ENCODE measurements around the gene CPED1. TPM values are rescaled to one million over a fixed set of nuclear protein-coding genes. Genes with fewer than 3 reads are reported as not detected.
"Not testable (repeated sequence)": the region's sequence is repeated elsewhere in the genome, so short reads cannot be mapped to it uniquely, and the experiment has no call there.

Gene CPED1
- total and polyA plus RNA-seq, 2 donors (not counting 1 experiment from before 2014, with no cell fraction given) = 70.2 to 196 TPM

- not testable (repeated sequence) for H3K36me3 ChIP-seq (ENCODE audit: control insufficient read depth, insufficient read depth, low read length); H3K4me3 ChIP-seq (replicated peaks in 1 of 4; ENCODE audit: control extremely low read depth in 1 of 4, insufficient read depth in 1 of 4, low read depth in 3 of 4, low read length in 4 of 4); H4K20me1 ChIP-seq (ENCODE audit: control insufficient read depth, extremely low read depth, insufficient read depth, low read length); H3K27me3 ChIP-seq (ENCODE audit: control insufficient read depth, insufficient read depth, low read length); H3K27ac ChIP-seq (ENCODE audit: insufficient read depth, low read length); H3K4me1 ChIP-seq (ENCODE audit: control insufficient read depth, extremely low read depth, insufficient read depth, low read length); H3K9me3 ChIP-seq (ENCODE audit: control insufficient read depth, insufficient read depth, low read depth, low read length); H3K4me2 ChIP-seq (ENCODE audit: extremely low read depth, insufficient read depth, low read length); H2AFZ ChIP-seq (ENCODE audit: low read length); H3K9ac ChIP-seq (ENCODE audit: insufficient read depth, low read length); DNase-seq (ENCODE audit: low read depth in 2 of 2)
- H3K79me2 ChIP-seq (ENCODE audit: control insufficient read depth, insufficient read depth, low read length) = peaks cover 19% of the 10 kb centered on the region
These were observed 48.8 kb downstream of the CPED1 start for GRCh38 chr7:121037329-121037728.

- peaks cover 2% of the 10 kb centered on the region for H3K4me1 ChIP-seq (ENCODE audit: control insufficient read depth, extremely low read depth, insufficient read depth, low read length)
- H3K4me3 ChIP-seq (replicated peaks in 1 of 4; ENCODE audit: control extremely low read depth in 1 of 4, insufficient read depth in 1 of 4, low read depth in 3 of 4, low read length in 4 of 4) = no peak overlapping the region
- DNase-seq (ENCODE audit: low read depth in 2 of 2) = no peak
- no peak overlapping the region for H2AFZ ChIP-seq (ENCODE audit: low read length)
- no peak overlapping the region for H3K9ac ChIP-seq (ENCODE audit: insufficient read depth, low read length)
- no peaks in the 10 kb centered on the region for H3K9me3 ChIP-seq (ENCODE audit: control insufficient read depth, insufficient read depth, low read depth, low read length)
- no peaks in the 10 kb centered on the region for H4K20me1 ChIP-seq (ENCODE audit: control insufficient read depth, extremely low read depth, insufficient read depth, low read length)
- H3K4me2 ChIP-seq (ENCODE audit: extremely low read depth, insufficient read depth, low read length) = no peak overlapping the region
- H3K27ac ChIP-seq (ENCODE audit: insufficient read depth, low read length) = no peak overlapping the region
- peaks cover 19% of the 10 kb centered on the region for H3K79me2 ChIP-seq (ENCODE audit: control insufficient read depth, insufficient read depth, low read length)
- H3K27me3 ChIP-seq (ENCODE audit: control insufficient read depth, insufficient read depth, low read length) = no peaks in the 10 kb centered on the region
- TF ChIP-seq EZH2 (IDR thresholded peaks at IDR 0.05; ENCODE audit: low read length, missing control alignments) (no peak), CTCF (conservative IDR thresholded peaks at IDR 0.05 in 1 of 2, IDR thresholded peaks at IDR 0.05 in 1 of 2; ENCODE audit: low read depth in 1 of 2, low read length in 2 of 2) (no peak)
- no peaks in the 10 kb centered on the region for H3K36me3 ChIP-seq (ENCODE audit: control insufficient read depth, insufficient read depth, low read length)
These were observed 49.6 kb downstream of the CPED1 start for GRCh38 chr7:121037957-121038716.

- Histone ChIP-seq H3K9ac (ENCODE audit: insufficient read depth, low read length) (no peak overlapping the region), H3K27ac (ENCODE audit: insufficient read depth, low read length) (no peak overlapping the region), H3K4me2 (ENCODE audit: extremely low read depth, insufficient read depth, low read length) (no peak overlapping the region), H3K9me3 (ENCODE audit: control insufficient read depth, insufficient read depth, low read depth, low read length) (no peaks in the 10 kb centered on the region), H3K4me3 (replicated peaks in 1 of 4; ENCODE audit: control extremely low read depth in 1 of 4, insufficient read depth in 1 of 4, low read depth in 3 of 4, low read length in 4 of 4) (no peak overlapping the region), H4K20me1 (ENCODE audit: control insufficient read depth, extremely low read depth, insufficient read depth, low read length) (no peaks in the 10 kb centered on the region), H3K27me3 (ENCODE audit: control insufficient read depth, insufficient read depth, low read length) (no peaks in the 10 kb centered on the region), H3K79me2 (ENCODE audit: control insufficient read depth, insufficient read depth, low read length) (peaks cover 21% of the 10 kb centered on the region), H3K36me3 (ENCODE audit: control insufficient read depth, insufficient read depth, low read length) (no peaks in the 10 kb centered on the region), H3K4me1 (ENCODE audit: control insufficient read depth, extremely low read depth, insufficient read depth, low read length) (peaks cover 2% of the 10 kb centered on the region), H2AFZ (ENCODE audit: low read length) (no peak overlapping the region)
- no peak for TF ChIP-seq CTCF (conservative IDR thresholded peaks at IDR 0.05 in 1 of 2, IDR thresholded peaks at IDR 0.05 in 1 of 2; ENCODE audit: low read depth in 1 of 2, low read length in 2 of 2)
- TF ChIP-seq EZH2 (IDR thresholded peaks at IDR 0.05; ENCODE audit: low read length, missing control alignments) = no peak
- no peak for DNase-seq (ENCODE audit: low read depth in 2 of 2)
These were observed 50.4 kb downstream of the CPED1 start for GRCh38 chr7:121038717-121039509.

All from fibroblast of lung (primary cell).